Measurements from ENCODE around the gene HOXC13.

Gene HOXC13, protein sequence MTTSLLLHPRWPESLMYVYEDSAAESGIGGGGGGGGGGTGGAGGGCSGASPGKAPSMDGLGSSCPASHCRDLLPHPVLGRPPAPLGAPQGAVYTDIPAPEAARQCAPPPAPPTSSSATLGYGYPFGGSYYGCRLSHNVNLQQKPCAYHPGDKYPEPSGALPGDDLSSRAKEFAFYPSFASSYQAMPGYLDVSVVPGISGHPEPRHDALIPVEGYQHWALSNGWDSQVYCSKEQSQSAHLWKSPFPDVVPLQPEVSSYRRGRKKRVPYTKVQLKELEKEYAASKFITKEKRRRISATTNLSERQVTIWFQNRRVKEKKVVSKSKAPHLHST

DNA sequence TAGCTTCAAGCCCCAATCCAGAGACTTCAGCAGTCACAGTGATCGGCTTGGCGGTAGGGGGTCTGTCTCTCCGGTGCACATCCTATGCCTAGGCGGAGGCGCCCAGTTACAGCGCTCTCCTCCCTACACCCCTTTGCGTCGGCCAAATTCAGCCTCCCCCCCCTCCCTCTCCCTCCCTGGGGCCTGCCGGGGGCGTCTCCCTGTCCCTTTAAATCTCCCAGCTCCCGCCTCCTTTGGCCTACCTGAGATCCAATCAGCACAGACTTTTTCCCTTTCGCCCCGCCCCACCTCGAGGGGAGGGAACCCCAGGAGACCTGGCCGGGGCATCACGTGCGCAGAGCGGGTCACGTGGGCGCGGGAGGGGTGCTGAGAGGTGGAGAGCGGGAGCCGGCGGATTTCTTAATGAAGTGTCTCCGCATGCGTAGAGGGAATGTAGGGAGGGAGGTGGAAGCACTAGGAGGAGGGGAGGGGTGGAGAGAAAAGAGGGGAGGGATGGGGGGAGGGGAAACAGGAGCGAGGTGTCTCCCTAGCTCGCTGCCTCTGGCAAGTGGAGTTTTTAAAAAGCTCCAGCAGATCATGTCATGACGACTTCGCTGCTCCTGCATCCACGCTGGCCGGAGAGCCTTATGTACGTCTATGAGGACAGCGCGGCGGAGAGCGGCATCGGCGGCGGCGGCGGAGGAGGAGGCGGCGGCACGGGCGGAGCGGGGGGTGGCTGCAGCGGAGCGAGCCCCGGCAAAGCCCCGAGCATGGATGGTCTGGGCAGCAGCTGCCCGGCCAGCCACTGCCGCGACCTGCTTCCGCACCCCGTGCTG is at the start of gene HOXC13:
Gene HOXC13 (plus strand): TSS at position 506 of the 815 bp plus-strand sequence. CDS start 76 bp downstream, at position 582.
- DNase-seq (ENCODE audit: low spot score) = peak; percentile 65
- in situ Hi-C loops (cut with MboI; ENCODE audit: low pct_unique_long_range_greater_than_20kb, low sequenced_read_pairs, unreplicated experiment) = loop anchor here (25.0 kb wide), 1 partner anchor 99 kb away; the partner anchor contains the start of genes HOXC5 and HOXC6
- TF ChIP-seq, protein P1, sequence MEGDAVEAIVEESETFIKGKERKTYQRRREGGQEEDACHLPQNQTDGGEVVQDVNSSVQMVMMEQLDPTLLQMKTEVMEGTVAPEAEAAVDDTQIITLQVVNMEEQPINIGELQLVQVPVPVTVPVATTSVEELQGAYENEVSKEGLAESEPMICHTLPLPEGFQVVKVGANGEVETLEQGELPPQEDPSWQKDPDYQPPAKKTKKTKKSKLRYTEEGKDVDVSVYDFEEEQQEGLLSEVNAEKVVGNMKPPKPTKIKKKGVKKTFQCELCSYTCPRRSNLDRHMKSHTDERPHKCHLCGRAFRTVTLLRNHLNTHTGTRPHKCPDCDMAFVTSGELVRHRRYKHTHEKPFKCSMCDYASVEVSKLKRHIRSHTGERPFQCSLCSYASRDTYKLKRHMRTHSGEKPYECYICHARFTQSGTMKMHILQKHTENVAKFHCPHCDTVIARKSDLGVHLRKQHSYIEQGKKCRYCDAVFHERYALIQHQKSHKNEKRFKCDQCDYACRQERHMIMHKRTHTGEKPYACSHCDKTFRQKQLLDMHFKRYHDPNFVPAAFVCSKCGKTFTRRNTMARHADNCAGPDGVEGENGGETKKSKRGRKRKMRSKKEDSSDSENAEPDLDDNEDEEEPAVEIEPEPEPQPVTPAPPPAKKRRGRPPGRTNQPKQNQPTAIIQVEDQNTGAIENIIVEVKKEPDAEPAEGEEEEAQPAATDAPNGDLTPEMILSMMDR (IDR thresholded peaks at IDR 0.05; ENCODE audit: extremely low read depth, insufficient read depth, missing control alignments) = no peak

DNA sequence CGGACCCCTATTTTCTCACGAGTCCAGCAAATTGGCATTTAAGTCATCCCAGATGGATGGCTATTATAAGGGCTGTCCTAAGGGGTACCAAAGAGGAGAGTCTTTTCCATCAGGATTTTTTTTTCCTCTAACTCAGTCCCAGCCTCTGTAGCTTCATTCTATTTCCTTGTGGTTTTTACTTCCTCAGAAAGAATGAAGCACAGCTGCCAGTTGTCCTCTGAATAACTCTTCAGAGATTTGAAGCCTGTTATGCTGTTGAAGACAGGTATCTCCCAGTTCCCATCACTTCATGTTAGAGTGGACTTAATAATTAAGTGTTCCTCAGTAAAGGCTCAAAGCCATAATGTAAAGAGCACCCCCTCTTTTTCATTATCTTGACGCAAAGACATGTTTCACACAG is 48.5 kb upstream of the HOXC13 start:
- TF ChIP-seq, protein P1 (IDR thresholded peaks at IDR 0.05; ENCODE audit: extremely low read depth, insufficient read depth, missing control alignments) = no peak
- in situ Hi-C loops (cut with MboI; ENCODE audit: low pct_unique_long_range_greater_than_20kb, low sequenced_read_pairs, unreplicated experiment) = no loop called here
- DNase-seq (ENCODE audit: low spot score) = no peak

DNA sequence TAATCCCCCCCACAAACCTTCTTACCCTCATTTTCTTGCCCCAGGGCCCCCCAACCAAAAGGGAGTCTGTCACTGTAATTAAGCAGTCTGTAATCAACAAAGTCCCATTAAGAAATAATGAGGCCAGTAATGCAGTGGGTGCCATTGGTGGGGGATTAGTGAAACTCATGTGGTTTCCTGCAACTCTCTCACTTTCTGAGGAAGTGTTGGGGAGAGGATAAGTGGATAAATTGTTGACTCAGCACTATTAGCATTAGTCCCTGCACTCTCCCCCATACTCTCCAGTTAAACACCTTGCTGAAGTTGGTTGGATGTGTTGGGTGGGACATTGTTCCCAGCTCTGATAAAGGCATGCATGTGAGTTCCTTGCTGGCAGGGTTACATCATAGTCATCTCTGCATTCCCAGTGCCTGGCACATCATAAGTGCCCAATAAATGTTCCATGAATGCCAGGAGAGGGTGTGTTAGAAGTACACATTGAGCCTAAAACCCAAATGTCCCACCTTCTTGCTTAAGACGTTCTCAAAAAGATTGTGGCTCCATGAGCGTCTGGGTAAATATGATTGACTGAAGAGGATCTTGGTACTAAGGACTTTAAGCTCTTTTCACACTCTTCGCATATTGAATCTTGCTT is 45.8 kb upstream of the HOXC13 start:
- DNase-seq (ENCODE audit: low spot score) = no peak
- TF ChIP-seq, protein P1 (IDR thresholded peaks at IDR 0.05; ENCODE audit: extremely low read depth, insufficient read depth, missing control alignments) = no peak
- in situ Hi-C loops (cut with MboI; ENCODE audit: low pct_unique_long_range_greater_than_20kb, low sequenced_read_pairs, unreplicated experiment) = no loop called here

DNA sequence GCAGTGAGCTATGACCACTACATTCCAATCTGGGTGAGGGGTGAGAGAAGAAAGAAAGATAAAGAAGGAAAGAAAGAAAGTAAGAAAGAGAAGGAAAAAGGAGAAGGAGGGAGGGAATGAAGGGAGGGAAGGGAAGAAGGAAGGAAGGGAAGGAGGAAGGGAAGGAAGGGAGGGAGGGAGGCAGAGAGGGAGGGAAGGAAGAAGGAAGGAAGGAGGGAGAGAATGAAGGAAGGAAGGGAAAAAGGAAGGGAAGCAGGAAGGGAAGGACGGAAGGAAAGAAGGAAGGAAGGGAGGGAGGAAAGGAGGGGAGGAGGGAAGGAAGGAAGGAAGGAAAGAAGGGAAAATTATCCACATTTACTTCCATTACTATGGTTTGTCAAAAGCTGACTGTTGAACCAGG is 39.4 kb upstream of the HOXC13 start:
- TF ChIP-seq, protein P1 (IDR thresholded peaks at IDR 0.05; ENCODE audit: extremely low read depth, insufficient read depth, missing control alignments) = no peak
- no peak for DNase-seq (ENCODE audit: low spot score)

DNA sequence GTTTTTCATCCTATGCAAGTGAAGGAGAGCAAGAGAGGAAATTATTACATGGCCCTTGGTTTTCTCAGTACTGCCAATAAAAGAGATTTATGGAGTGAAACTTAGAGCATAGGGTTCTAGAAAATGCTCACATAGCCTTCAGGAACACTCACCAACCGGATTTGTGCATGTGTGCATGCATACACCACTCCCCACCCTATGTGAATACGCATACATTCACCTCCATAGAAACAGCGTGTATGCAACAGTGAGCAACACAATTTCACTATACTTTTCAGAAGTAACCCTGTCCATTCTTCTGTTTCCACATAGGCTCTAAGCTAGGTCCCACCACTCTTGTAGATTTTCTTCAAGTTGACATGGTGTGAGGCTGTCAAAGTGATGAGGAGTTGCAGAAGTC is 31.5 kb upstream of the HOXC13 start:
- DNase-seq (ENCODE audit: low spot score) = no peak
- TF ChIP-seq, protein P1 (IDR thresholded peaks at IDR 0.05; ENCODE audit: extremely low read depth, insufficient read depth, missing control alignments) = no peak
- in situ Hi-C loops (cut with MboI; ENCODE audit: low pct_unique_long_range_greater_than_20kb, low sequenced_read_pairs, unreplicated experiment) = no loop called here

More for the DNA sequence above, 39.4 kb upstream of the HOXC13 start:
- in situ Hi-C loops (cut with MboI; ENCODE audit: low pct_unique_long_range_greater_than_20kb, low sequenced_read_pairs, unreplicated experiment) = no loop called here

All from GM13977 (cell line).